HCT116 (cell line): ENCODE data around the gene SHMT1. TPM values are rescaled to one million over a fixed set of nuclear protein-coding genes. Genes with fewer than 3 reads are reported as not detected.

ENCODE experiments used
- ATAC-seq: fragments of 200-7000 bp; cut with Tn5 transposase; 2 replicates; pipeline ENCODE4 v1.9.1; 2020; ENCODE audit warnings: mild to moderate bottlenecking, moderate library complexity
- BruUV-seq: library from RNA; stranded (reverse); fragments of 400-500 nt; replicated peaks from 2 replicates; lab custom pipeline; 2021; lab: Mats Ljungman, UMichigan
- CTCF ChIA-PET: fragments of 300-600 bp; sonication (Branson Sonifier 250); formaldehyde crosslinking; loops from one replicate; lab custom pipeline; 2021; ENCODE audit warnings: antibody characterized with exemption; lab: Charles Lee
- POLR2A ChIA-PET: fragments of 300-600, 350-600 bp; sonication (Branson Sonifier 250); formaldehyde crosslinking; loops from one replicate; lab custom pipeline; 2021; ENCODE audit warnings: antibody characterized with exemption; lab: Charles Lee
- RAD21 ChIA-PET, 2 experiments: fragments of 300-600 bp; sonication (Branson Sonifier 250); formaldehyde crosslinking; loops; one replicate each; lab custom pipeline; 2023; ENCODE audit warnings: low total read pairs in 2 of 2; ENCODE audit not compliant: uncharacterized antibody in 2 of 2, unreplicated experiment in 2 of 2, low non-redundant PET in 1 of 2; lab: Charles Lee
- DNase-seq: peaks from one replicate; pipeline ENCODE4 v3.0.0-alpha.2; 2010; ENCODE audit warnings: low read depth, low spot score
- H2AFZ ChIP-seq: fragments of 200-600 bp; shearing (Covaris generic), sonication (generic); 2 replicates; pipeline ENCODE4 v1.6.1; 2017; ENCODE audit warnings: low read depth, mixed run types, mixed read lengths, antibody characterized with exemption, low read length; ENCODE audit not compliant: poor library complexity, severe bottlenecking
- H3K27ac ChIP-seq: 2 replicates; pipeline ENCODE4 v1.5.1; 2012; ENCODE audit warnings: low read depth, low read length
- H3K27me3 ChIP-seq: fragments of 200-600 bp; sonication (generic); 2 replicates; pipeline ENCODE4 v1.6.1; 2016; ENCODE audit warnings: mixed run types, low read length, mixed read lengths; ENCODE audit not compliant: insufficient read depth
- H3K36me3 ChIP-seq, 2 experiments: fragments of 200-500 bp in 1 of 2; fragments of 200-600 bp in 1 of 2; sonication (Bioruptor generic) in 1 of 2; sonication (generic) in 1 of 2; 2 replicates each; pipeline versions ENCODE4 v1.5.1 to v1.6.1; 2014 to 2016; ENCODE audit warnings: low read length in 2 of 2, inconsistent platforms in 1 of 2, mixed read lengths in 1 of 2, mixed run types in 1 of 2; ENCODE audit not compliant: insufficient read depth in 2 of 2, control insufficient read depth in 1 of 2
- H3K4me1 ChIP-seq, 2 experiments: fragments of 200-600 bp in 1 of 2; sonication (generic) in 1 of 2; 2 replicates each; pipeline versions ENCODE4 v1.5.1 to v1.6.1; 2012 to 2017; ENCODE audit warnings: low read length in 2 of 2, inconsistent platforms in 1 of 2, mild to moderate bottlenecking in 1 of 2, mixed read lengths in 1 of 2, mixed run types in 1 of 2, moderate library complexity in 1 of 2; ENCODE audit not compliant: insufficient read depth in 2 of 2, control insufficient read depth in 1 of 2
- H3K4me2 ChIP-seq: fragments of 200-600 bp; sonication (generic); 2 replicates; pipeline ENCODE4 v1.6.1; 2017; ENCODE audit warnings: mixed run types, low read length, mixed read lengths
- H3K4me3 ChIP-seq, 2 experiments: fragments of 200-600 bp in 1 of 2; sonication (generic) in 1 of 2; replicated peaks in 1 of 2; 2 replicates each; pipeline ENCODE4 v1.5.1; 2011 to 2016; ENCODE audit warnings: low read length in 2 of 2, control low read depth in 1 of 2, low read depth in 1 of 2, mild to moderate bottlenecking in 1 of 2, mixed read lengths in 1 of 2, mixed run types in 1 of 2
- H3K79me2 ChIP-seq: fragments of 200-600 bp; sonication (generic); 2 replicates; pipeline ENCODE4 v1.6.1; 2017; ENCODE audit warnings: mild to moderate bottlenecking, mixed run types, low read length, moderate library complexity, mixed read lengths; ENCODE audit not compliant: insufficient read depth
- H3K9ac ChIP-seq: fragments of 200-600 bp; sonication (generic); 2 replicates; pipeline ENCODE4 v1.6.1; 2016; ENCODE audit warnings: low read length, mixed read lengths
- H3K9me2 ChIP-seq: fragments of 200-600 bp; sonication (generic), shearing (Covaris generic); 2 replicates; pipeline ENCODE4 v1.6.1; 2017; ENCODE audit warnings: mixed run types, mild to moderate bottlenecking, moderate library complexity; ENCODE audit not compliant: insufficient read depth
- H3K9me3 ChIP-seq, 2 experiments: fragments of 200-500 bp in 1 of 2; fragments of 200-600 bp in 1 of 2; sonication (Bioruptor generic) in 1 of 2; sonication (generic) in 1 of 2; 2 replicates each; pipeline ENCODE4 v1.6.1; 2014 to 2017; ENCODE audit warnings: low read length in 2 of 2, mixed read lengths in 2 of 2, inconsistent platforms in 1 of 2, low read depth in 1 of 2, mild to moderate bottlenecking in 1 of 2, mixed run types in 1 of 2, moderate library complexity in 1 of 2; ENCODE audit not compliant: control insufficient read depth in 1 of 2, insufficient read depth in 1 of 2
- H4K20me1 ChIP-seq: fragments of 200-600 bp; sonication (generic), shearing (Covaris generic); 2 replicates; pipeline ENCODE4 v1.6.1; 2017; ENCODE audit warnings: mixed run types, mild to moderate bottlenecking, moderate library complexity; ENCODE audit not compliant: insufficient read depth
- EZH2 ChIP-seq: fragments of 200-600 bp; sonication (generic); IDR thresholded peaks from 2 replicates; pipeline ENCODE4 v1.6.1; 2017; ENCODE audit warnings: antibody characterized with exemption, mixed run types
- EZH2phosphoT487 ChIP-seq: fragments of 200-600 bp; IDR thresholded peaks from 2 replicates; pipeline ENCODE4 v1.6.1; 2018; ENCODE audit warnings: antibody characterized with exemption, borderline replicate concordance
- JUND ChIP-seq: IDR thresholded peaks from 2 replicates; pipeline ENCODE4 v1.6.1; 2012
- RAD21 ChIP-seq: IDR thresholded peaks from 2 replicates; pipeline ENCODE4 v1.6.1; 2012; ENCODE audit warnings: low read depth, mild to moderate bottlenecking
- SIN3A ChIP-seq: IDR thresholded peaks from 2 replicates; pipeline ENCODE4 v1.6.1; 2012; ENCODE audit warnings: low read depth
- ZFX ChIP-seq: fragments of 450-650 bp; IDR thresholded peaks from 2 replicates; pipeline ENCODE4 v1.6.1; 2017
- intact Hi-C: fragments of 100-400 bp; cut with micrococcal nuclease; formaldehyde crosslinking; loops from 2 replicates; pipeline ENCODE4 v1.10.0; 2022
- total RNA-seq: library from RNA; stranded (reverse); gene quantifications from one replicate; pipeline ENCODE4 v1.2.1, GENCODE V29; 2021; ENCODE audit not compliant: unreplicated experiment
- TF ChIP-seq, protein P1 (sequence below): IDR thresholded peaks from 2 replicates; pipeline ENCODE4 v1.6.1; 2012
- TF ChIP-seq, protein P2 (sequence below): IDR thresholded peaks from 2 replicates; pipeline ENCODE4 v1.6.1; 2011; ENCODE audit warnings: mild to moderate bottlenecking, low read length, moderate library complexity; ENCODE audit not compliant: insufficient replicate concordance; ENCODE audit errors: extremely low read depth
- TF ChIP-seq, protein P3 (sequence below), 3 experiments: fragments of 200-600 bp in 1 of 3; sonication (generic) in 1 of 3; IDR thresholded peaks in 2 of 3; conservative IDR thresholded peaks in 1 of 3; 2 replicates each; pipeline ENCODE4 v1.5.1; 2012 to 2017; ENCODE audit warnings: low read depth in 2 of 3, low read length in 2 of 3, antibody characterized with exemption in 1 of 3, borderline replicate concordance in 1 of 3, control low read depth in 1 of 3, mild to moderate bottlenecking in 1 of 3, mixed read lengths in 1 of 3, mixed run types in 1 of 3, moderate library complexity in 1 of 3; ENCODE audit not compliant: insufficient read depth in 1 of 3

SHMT1 gene
- total RNA-seq, 1 experiment from 2014 or later, result 46.5 TPM

DNA sequence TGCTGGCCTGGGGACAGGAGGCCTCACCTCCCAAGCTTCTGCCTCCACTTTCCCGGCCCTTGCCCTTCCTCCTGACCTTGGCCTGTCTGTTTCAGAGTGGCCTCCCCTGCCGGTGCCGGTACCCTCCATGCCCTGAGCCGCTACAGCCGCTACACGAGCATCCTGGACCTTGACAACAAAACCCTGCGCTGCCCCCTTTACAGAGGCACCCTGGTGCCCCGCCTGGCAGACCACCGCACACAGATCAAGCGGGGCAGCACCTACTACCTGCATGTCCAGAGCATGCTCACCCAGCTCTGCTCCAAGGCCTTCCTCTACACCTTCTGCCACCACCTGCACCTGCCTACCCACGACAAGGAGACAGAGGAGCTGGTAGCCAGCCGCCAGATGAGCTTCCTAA lies 40.8 kb downstream of the SHMT1 start:
- H3K27ac ChIP-seq, result no peak overlapping the region
- H3K36me3 ChIP-seq, result peaks cover 0 to 7% of the 10 kb centered on the region in 2 experiments; a peak in 2 of 4 replicates
- ChIA-PET POLR2A (no interaction called here), CTCF (interaction anchor here (1.0 to 2.2 kb wide), 2 partner anchors 75 to 380 kb away, joined by 3 to 5 read pairs; no protein-coding TSS in a partner anchor), RAD21 (no interaction called here)
- intact Hi-C loops, result no loop called here
- no TSS peak for BruUV-seq
- H3K9me2 ChIP-seq, result no peaks in the 10 kb centered on the region
- no peaks in the 10 kb centered on the region for H3K4me1 ChIP-seq
- ATAC-seq (no peak), DNase-seq (no peak)
- TF ChIP-seq, protein P1, sequence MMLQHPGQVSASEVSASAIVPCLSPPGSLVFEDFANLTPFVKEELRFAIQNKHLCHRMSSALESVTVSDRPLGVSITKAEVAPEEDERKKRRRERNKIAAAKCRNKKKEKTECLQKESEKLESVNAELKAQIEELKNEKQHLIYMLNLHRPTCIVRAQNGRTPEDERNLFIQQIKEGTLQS, result no peak
- TF ChIP-seq SIN3A, result no peak
- no peak overlapping the region for H3K4me2 ChIP-seq
- peaks cover 11% of the 10 kb centered on the region; the same call in 1 of the 2 replicates for H3K79me2 ChIP-seq
- no peaks in the 10 kb centered on the region for H4K20me1 ChIP-seq
- H3K9me3 ChIP-seq, result no peaks in the 10 kb centered on the region
- no peak overlapping the region for H3K4me3 ChIP-seq
- H3K27me3 ChIP-seq, result no peaks in the 10 kb centered on the region
- H3K9ac ChIP-seq, result no peak overlapping the region
- no peak overlapping the region for H2AFZ ChIP-seq

DNA sequence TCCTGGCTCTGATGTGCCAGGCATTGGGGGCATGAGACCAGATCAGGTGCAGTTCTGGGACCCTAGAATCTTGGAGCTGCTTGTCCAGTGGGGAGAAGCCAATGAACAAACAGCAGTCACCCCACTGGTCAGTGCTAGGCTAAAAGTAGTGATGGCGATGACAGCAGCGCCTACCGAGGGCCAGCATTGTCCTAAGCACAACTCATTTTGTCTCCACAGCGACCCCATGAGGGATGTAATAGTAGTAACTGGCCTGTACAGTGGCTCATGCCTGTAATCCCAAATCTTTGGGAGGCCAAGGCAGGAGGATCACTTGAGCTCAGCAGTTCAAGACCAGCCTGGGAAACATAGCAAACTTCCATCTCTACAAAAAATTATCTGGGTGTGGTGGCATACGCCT lies 42.0 kb downstream of the SHMT1 start:
- intact Hi-C loops, result loop anchor here (1.0 kb wide), 1 partner anchor 73 kb away; no protein-coding TSS in a partner anchor
- Histone ChIP-seq H4K20me1 (no peaks in the 10 kb centered on the region), H3K4me1 (no peaks in the 10 kb centered on the region), H3K9ac (no peak overlapping the region), H3K4me2 (no peak overlapping the region), H3K9me2 (no peaks in the 10 kb centered on the region), H3K9me3 (no peaks in the 10 kb centered on the region; a peak in 1 of 4 replicates), H3K79me2 (peaks cover 24% of the 10 kb centered on the region; the same call in 1 of the 2 replicates), H3K36me3 (peaks cover 0 to 4% of the 10 kb centered on the region in 2 experiments; a peak in 1 of 4 replicates), H3K27ac (no peak overlapping the region), H3K4me3 (no peak overlapping the region), H2AFZ (no peak overlapping the region), H3K27me3 (no peaks in the 10 kb centered on the region)
- ChIA-PET RAD21 (no interaction called here), CTCF (interaction anchor here (1.5 to 2.2 kb wide), 2 partner anchors 74 to 104 kb away, joined by 5 to 6 read pairs; no protein-coding TSS in a partner anchor), POLR2A (no interaction called here)
- BruUV-seq, result no TSS peak
- TF ChIP-seq ZFX (no peak), EZH2phosphoT487 (no peak), EZH2 (no peak), JUND (no peak), RAD21 (peak; percentile 44; the same call in 1 of the 2 replicates)
- TF ChIP-seq, protein P2, sequence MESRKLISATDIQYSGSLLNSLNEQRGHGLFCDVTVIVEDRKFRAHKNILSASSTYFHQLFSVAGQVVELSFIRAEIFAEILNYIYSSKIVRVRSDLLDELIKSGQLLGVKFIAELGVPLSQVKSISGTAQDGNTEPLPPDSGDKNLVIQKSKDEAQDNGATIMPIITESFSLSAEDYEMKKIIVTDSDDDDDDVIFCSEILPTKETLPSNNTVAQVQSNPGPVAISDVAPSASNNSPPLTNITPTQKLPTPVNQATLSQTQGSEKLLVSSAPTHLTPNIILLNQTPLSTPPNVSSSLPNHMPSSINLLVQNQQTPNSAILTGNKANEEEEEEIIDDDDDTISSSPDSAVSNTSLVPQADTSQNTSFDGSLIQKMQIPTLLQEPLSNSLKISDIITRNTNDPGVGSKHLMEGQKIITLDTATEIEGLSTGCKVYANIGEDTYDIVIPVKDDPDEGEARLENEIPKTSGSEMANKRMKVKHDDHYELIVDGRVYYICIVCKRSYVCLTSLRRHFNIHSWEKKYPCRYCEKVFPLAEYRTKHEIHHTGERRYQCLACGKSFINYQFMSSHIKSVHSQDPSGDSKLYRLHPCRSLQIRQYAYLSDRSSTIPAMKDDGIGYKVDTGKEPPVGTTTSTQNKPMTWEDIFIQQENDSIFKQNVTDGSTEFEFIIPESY, result no peak
- TF ChIP-seq, protein P3, sequence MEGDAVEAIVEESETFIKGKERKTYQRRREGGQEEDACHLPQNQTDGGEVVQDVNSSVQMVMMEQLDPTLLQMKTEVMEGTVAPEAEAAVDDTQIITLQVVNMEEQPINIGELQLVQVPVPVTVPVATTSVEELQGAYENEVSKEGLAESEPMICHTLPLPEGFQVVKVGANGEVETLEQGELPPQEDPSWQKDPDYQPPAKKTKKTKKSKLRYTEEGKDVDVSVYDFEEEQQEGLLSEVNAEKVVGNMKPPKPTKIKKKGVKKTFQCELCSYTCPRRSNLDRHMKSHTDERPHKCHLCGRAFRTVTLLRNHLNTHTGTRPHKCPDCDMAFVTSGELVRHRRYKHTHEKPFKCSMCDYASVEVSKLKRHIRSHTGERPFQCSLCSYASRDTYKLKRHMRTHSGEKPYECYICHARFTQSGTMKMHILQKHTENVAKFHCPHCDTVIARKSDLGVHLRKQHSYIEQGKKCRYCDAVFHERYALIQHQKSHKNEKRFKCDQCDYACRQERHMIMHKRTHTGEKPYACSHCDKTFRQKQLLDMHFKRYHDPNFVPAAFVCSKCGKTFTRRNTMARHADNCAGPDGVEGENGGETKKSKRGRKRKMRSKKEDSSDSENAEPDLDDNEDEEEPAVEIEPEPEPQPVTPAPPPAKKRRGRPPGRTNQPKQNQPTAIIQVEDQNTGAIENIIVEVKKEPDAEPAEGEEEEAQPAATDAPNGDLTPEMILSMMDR (IDR thresholded peaks at IDR 0.05 in 2 of 3, conservative IDR thresholded peaks at IDR 0.05 in 1 of 3; ENCODE audit: borderline replicate concordance in 1 of 3, insufficient read depth in 1 of 3, low read depth in 2 of 3, low read length in 2 of 3), result peak; percentile 34 to 48 (median 46); a peak in 5 of 6 replicates
- DNase-seq (peak; percentile 16), ATAC-seq (peak; percentile 82)
